ENCODE results near the gene TDRD12.

TDRD12 gene

GRCh38 chr19:32822916-32823746 is 103.6 kb downstream of the TDRD12 start:
- Histone ChIP-seq H3K36me3 (ENCODE audit: insufficient read depth, insufficient read length, low read length) (peaks cover 80% of the 10 kb centered on the region), H3K27me3 (ENCODE audit: insufficient read depth, insufficient read length) (no peaks in the 10 kb centered on the region), H3K4me3 (ENCODE audit: insufficient read length, low read depth) (no peak overlapping the region), H3K9ac (ENCODE audit: insufficient read length, low read depth) (no peak overlapping the region), H3K4me1 (ENCODE audit: insufficient read depth, insufficient read length) (peaks cover 12% of the 10 kb centered on the region), H3K9me3 (ENCODE audit: insufficient read depth, low read length) (no peaks in the 10 kb centered on the region)
- no peak for DNase-seq (ENCODE audit: low read depth, low spot score)
- TF ChIP-seq YY1 (IDR thresholded peaks at IDR 0.05; ENCODE audit: insufficient read depth, insufficient read length) = no peak
- TF ChIP-seq ZNF274 (IDR thresholded peaks at IDR 0.05; ENCODE audit: low read depth, low read length) = no peak
- no peak for TF ChIP-seq SUZ12 (IDR thresholded peaks at IDR 0.05; ENCODE audit: extremely low read depth, insufficient read depth, insufficient read length)

- H3K9me3 ChIP-seq (ENCODE audit: insufficient read depth, low read length) = no peaks in the 10 kb centered on the region
- no peak overlapping the region for H3K4me3 ChIP-seq (ENCODE audit: insufficient read length, low read depth)
- TF ChIP-seq SUZ12 (IDR thresholded peaks at IDR 0.05; ENCODE audit: extremely low read depth, insufficient read depth, insufficient read length) = no peak
- no peak for TF ChIP-seq ZNF274 (IDR thresholded peaks at IDR 0.05; ENCODE audit: low read depth, low read length)
- TF ChIP-seq YY1 (IDR thresholded peaks at IDR 0.05; ENCODE audit: insufficient read depth, insufficient read length) = no peak
- DNase-seq (ENCODE audit: low read depth, low spot score) = no peak
- peaks cover 12% of the 10 kb centered on the region for H3K4me1 ChIP-seq (ENCODE audit: insufficient read depth, insufficient read length)
- no peak overlapping the region for H3K9ac ChIP-seq (ENCODE audit: insufficient read length, low read depth)
- H3K27me3 ChIP-seq (ENCODE audit: insufficient read depth, insufficient read length) = no peaks in the 10 kb centered on the region
- peaks cover 78% of the 10 kb centered on the region for H3K36me3 ChIP-seq (ENCODE audit: insufficient read depth, insufficient read length, low read length)
Observed at GRCh38 chr19:32823747-32824102, 104.2 kb downstream of the TDRD12 start.

GRCh38 chr19:32824191-32824751 is 104.7 kb downstream of the TDRD12 start:
- no peaks in the 10 kb centered on the region for H3K9me3 ChIP-seq (ENCODE audit: insufficient read depth, low read length)
- H3K27me3 ChIP-seq (ENCODE audit: insufficient read depth, insufficient read length) = no peaks in the 10 kb centered on the region
- DNase-seq (ENCODE audit: low read depth, low spot score) = no peak
- H3K36me3 ChIP-seq (ENCODE audit: insufficient read depth, insufficient read length, low read length) = peaks cover 77% of the 10 kb centered on the region
- H3K4me1 ChIP-seq (ENCODE audit: insufficient read depth, insufficient read length) = peaks cover 12% of the 10 kb centered on the region
- TF ChIP-seq ZNF274 (IDR thresholded peaks at IDR 0.05; ENCODE audit: low read depth, low read length) (no peak), YY1 (IDR thresholded peaks at IDR 0.05; ENCODE audit: insufficient read depth, insufficient read length) (no peak), SUZ12 (IDR thresholded peaks at IDR 0.05; ENCODE audit: extremely low read depth, insufficient read depth, insufficient read length) (no peak)
- no peak overlapping the region for H3K4me3 ChIP-seq (ENCODE audit: insufficient read length, low read depth)
- peak overlapping the region; percentile 42 for H3K9ac ChIP-seq (ENCODE audit: insufficient read length, low read depth)

- no peaks in the 10 kb centered on the region for H3K27me3 ChIP-seq (ENCODE audit: insufficient read depth, insufficient read length)
- TF ChIP-seq ZNF274 (IDR thresholded peaks at IDR 0.05; ENCODE audit: low read depth, low read length) = no peak
- no peak for TF ChIP-seq YY1 (IDR thresholded peaks at IDR 0.05; ENCODE audit: insufficient read depth, insufficient read length)
- TF ChIP-seq SUZ12 (IDR thresholded peaks at IDR 0.05; ENCODE audit: extremely low read depth, insufficient read depth, insufficient read length) = no peak
- H3K36me3 ChIP-seq (ENCODE audit: insufficient read depth, insufficient read length, low read length) = peaks cover 75% of the 10 kb centered on the region
- H3K9ac ChIP-seq (ENCODE audit: insufficient read length, low read depth) = no peak overlapping the region
- DNase-seq (ENCODE audit: low read depth, low spot score) = no peak
- peaks cover 13% of the 10 kb centered on the region for H3K4me1 ChIP-seq (ENCODE audit: insufficient read depth, insufficient read length)
- H3K9me3 ChIP-seq (ENCODE audit: insufficient read depth, low read length) = no peaks in the 10 kb centered on the region
- no peak overlapping the region for H3K4me3 ChIP-seq (ENCODE audit: insufficient read length, low read depth)
Observed at GRCh38 chr19:32824916-32825608, 105.5 kb downstream of the TDRD12 start.

- DNase-seq (ENCODE audit: low read depth, low spot score) = no peak
- Histone ChIP-seq H3K9ac (ENCODE audit: insufficient read length, low read depth) (no peak overlapping the region), H3K4me3 (ENCODE audit: insufficient read length, low read depth) (no peak overlapping the region), H3K4me1 (ENCODE audit: insufficient read depth, insufficient read length) (peaks cover 13% of the 10 kb centered on the region), H3K27me3 (ENCODE audit: insufficient read depth, insufficient read length) (no peaks in the 10 kb centered on the region), H3K9me3 (ENCODE audit: insufficient read depth, low read length) (no peaks in the 10 kb centered on the region), H3K36me3 (ENCODE audit: insufficient read depth, insufficient read length, low read length) (peaks cover 52% of the 10 kb centered on the region)
- no peak for TF ChIP-seq SUZ12 (IDR thresholded peaks at IDR 0.05; ENCODE audit: extremely low read depth, insufficient read depth, insufficient read length)
- no peak for TF ChIP-seq ZNF274 (IDR thresholded peaks at IDR 0.05; ENCODE audit: low read depth, low read length)
- no peak for TF ChIP-seq YY1 (IDR thresholded peaks at IDR 0.05; ENCODE audit: insufficient read depth, insufficient read length)
Observed at GRCh38 chr19:32828139-32828538, 108.6 kb downstream of the TDRD12 start.

GRCh38 chr19:32828643-32829344 is 109.2 kb downstream of the TDRD12 start:
- Histone ChIP-seq H3K27me3 (ENCODE audit: insufficient read depth, insufficient read length) (no peaks in the 10 kb centered on the region), H3K36me3 (ENCODE audit: insufficient read depth, insufficient read length, low read length) (peaks cover 46% of the 10 kb centered on the region), H3K9me3 (ENCODE audit: insufficient read depth, low read length) (no peaks in the 10 kb centered on the region), H3K4me1 (ENCODE audit: insufficient read depth, insufficient read length) (peaks cover 8% of the 10 kb centered on the region), H3K9ac (ENCODE audit: insufficient read length, low read depth) (no peak overlapping the region), H3K4me3 (ENCODE audit: insufficient read length, low read depth) (no peak overlapping the region)
- TF ChIP-seq ZNF274 (IDR thresholded peaks at IDR 0.05; ENCODE audit: low read depth, low read length) (no peak), SUZ12 (IDR thresholded peaks at IDR 0.05; ENCODE audit: extremely low read depth, insufficient read depth, insufficient read length) (no peak), YY1 (IDR thresholded peaks at IDR 0.05; ENCODE audit: insufficient read depth, insufficient read length) (no peak)
- DNase-seq (ENCODE audit: low read depth, low spot score) = no peak

Data from NT2/D1 (cell line).